GM19239 (cell line): ENCODE results near the gene UTS2R.
"Not testable (repeated sequence)": the region's sequence is repeated elsewhere in the genome, so short reads cannot be mapped to it uniquely, and the experiment has no call there.

Experiments used
- DNase-seq: peaks from one replicate; pipeline ENCODE4 v3.0.0; 2011; ENCODE audit warnings: low spot score; ENCODE audit not compliant: insufficient read length
- FAIRE-seq: peaks from 2 replicates; lab custom pipeline; 2011; peaks lifted over from hg19 to GRCh38; lab: Jason Lieb, UNC

The UTS2R gene

DNA sequence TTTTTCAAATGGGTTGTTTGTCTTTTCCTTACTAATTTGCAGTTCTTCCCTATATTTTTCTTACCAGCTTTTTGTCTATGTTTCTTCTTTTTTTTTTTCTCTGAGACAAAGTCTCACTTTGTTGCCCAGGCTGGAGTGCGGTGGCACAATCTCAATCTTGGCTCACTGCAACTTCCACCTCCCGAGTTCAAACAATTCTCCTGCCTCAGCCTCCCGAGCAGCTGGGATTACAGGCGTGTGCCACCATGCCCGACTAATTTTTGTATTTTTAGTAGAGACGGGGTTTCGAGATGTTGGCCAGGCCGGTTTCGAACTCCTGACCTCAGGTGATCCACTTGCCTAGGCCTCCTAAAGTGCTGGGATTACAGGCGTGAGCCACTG lies 1.5 kb downstream of the UTS2R start:
- FAIRE-seq, DNase-seq: not testable (repeated sequence)

DNA sequence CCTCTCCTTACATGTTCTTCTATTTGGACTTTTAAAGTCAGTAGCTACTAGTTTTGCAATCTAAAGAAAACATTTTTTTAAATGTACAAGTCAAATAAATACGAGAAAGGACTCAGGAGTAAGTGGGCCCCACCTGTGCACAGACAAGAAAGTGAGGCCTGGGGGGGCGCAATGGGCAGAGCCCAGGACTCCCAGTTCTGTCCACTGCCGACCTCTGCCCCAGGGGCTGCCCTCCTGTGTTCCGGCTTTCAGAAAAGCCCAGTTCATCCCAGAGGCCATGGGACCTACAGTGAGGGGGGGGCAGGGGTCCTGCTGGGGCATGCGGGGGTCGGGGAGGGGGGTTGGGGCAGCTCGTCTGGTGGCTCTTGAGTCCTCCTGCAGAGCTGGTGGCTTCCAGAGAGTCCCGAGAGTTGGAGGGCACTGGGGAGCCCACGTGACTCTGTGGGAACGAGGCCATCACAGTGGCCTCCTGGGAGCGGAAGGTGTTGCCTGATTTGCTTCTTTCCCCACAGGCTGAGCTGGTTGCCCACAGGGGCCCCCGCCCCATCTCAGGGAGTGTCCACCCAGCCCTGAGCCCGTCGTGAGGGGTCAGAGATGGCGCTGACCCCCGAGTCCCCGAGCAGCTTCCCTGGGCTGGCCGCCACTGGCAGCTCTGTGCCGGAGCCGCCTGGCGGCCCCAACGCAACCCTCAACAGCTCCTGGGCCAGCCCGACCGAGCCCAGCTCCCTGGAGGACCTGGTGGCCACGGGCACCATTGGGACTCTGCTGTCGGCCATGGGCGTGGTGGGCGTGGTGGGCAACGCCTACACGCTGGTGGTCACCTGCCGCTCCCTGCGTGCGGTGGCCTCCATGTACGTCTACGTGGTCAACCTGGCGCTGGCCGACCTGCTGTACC lies 2.4 kb downstream of the UTS2R start:
- FAIRE-seq (no peak), DNase-seq (no peak)

DNA sequence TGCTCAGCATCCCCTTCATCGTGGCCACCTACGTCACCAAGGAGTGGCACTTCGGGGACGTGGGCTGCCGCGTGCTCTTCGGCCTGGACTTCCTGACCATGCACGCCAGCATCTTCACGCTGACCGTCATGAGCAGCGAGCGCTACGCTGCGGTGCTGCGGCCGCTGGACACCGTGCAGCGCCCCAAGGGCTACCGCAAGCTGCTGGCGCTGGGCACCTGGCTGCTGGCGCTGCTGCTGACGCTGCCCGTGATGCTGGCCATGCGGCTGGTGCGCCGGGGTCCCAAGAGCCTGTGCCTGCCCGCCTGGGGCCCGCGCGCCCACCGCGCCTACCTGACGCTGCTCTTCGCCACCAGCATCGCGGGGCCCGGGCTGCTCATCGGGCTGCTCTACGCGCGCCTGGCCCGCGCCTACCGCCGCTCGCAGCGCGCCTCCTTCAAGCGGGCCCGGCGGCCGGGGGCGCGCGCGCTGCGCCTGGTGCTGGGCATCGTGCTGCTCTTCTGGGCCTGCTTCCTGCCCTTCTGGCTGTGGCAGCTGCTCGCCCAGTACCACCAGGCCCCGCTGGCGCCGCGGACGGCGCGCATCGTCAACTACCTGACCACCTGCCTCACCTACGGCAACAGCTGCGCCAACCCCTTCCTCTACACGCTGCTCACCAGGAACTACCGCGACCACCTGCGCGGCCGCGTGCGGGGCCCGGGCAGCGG lies 3.2 kb downstream of the UTS2R start:
- FAIRE-seq (no peak), DNase-seq (no peak)

DNA sequence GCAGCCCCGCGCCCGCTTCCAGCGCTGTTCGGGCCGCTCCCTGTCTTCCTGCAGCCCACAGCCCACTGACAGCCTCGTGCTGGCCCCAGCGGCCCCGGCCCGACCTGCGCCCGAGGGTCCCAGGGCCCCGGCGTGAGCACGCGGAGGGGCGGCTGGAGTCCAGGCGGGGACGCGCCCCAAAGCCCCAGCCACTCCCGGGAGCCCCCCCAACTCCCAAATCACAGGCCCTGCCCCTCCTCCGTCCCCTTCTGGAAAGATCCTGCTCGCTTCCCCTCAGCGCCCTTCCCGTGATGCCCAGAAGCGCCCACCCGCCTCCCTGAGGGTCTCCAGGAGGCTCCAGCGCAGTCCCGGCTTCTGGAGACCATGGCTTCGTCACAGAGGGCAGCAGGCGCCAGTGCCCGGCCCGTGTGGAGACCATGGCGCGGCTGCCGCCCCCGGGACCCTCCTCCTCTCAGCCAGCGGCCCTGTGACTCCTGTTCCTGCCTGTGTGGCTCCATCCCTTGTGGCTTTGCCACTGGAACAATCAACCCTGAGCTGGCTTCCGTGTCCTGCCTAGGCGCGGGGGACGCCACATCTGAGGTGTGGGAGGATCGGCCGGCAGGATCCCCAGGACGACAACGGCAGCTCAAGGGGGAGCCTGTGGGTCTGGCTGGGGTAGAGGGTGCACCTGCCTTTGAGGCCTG lies 3.9 kb downstream of the UTS2R start:
- no peak for DNase-seq
- FAIRE-seq, result no peak

DNA sequence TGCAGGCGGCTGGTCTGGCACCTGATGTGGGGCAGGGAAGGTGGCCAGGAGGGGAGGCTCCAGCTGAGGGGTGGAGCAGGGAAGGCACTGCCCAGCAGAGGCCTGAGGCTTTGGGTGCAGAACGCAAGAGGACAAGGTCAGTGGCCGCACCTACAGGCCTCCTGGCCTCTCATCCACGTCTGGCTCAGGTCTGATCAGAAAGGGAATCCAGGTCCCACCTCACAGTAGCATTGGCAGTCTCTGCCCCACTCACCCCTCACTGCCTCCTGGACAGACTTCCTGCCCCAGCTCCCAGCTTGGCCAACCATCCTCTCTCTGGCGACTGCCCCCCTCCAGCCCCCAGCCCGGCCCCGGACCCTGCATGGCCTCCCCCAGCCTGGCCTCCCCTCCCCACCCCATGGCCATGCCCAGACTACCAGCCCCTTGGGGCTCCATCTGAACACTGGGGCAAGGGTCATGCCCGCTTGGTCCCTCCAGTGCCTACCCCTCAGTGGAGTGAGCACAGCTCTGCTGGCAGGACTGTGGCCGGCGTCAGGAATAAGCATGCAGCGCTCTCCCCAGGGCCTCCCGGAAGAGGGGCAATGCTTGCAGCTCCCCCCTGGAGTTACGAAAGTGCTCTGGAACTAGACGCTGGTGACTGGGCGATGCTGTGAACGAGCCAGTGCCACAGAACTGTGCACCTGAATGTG lies 4.6 kb downstream of the UTS2R start:
- no peak for FAIRE-seq
- DNase-seq, result no peak

DNA sequence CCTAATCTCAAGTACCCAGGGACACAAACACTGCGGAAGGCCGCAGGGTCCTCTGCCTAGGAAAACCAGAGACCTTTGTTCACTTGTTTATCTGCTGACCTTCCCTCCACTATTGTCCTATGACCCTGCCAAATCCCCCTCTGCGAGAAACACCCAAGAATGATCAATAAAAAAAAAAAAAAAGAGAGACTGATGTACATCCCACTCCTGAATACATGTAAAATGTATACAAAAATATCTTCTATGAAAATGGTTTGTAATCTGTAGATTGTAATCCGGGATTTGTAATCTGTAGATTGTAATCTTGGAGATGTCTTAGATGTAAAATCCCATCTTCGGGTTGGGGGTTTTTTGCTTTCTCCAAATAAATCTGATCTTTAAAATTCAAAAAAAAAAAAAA lies 5.7 kb downstream of the UTS2R start:
- DNase-seq, FAIRE-seq: not testable (repeated sequence)

DNA sequence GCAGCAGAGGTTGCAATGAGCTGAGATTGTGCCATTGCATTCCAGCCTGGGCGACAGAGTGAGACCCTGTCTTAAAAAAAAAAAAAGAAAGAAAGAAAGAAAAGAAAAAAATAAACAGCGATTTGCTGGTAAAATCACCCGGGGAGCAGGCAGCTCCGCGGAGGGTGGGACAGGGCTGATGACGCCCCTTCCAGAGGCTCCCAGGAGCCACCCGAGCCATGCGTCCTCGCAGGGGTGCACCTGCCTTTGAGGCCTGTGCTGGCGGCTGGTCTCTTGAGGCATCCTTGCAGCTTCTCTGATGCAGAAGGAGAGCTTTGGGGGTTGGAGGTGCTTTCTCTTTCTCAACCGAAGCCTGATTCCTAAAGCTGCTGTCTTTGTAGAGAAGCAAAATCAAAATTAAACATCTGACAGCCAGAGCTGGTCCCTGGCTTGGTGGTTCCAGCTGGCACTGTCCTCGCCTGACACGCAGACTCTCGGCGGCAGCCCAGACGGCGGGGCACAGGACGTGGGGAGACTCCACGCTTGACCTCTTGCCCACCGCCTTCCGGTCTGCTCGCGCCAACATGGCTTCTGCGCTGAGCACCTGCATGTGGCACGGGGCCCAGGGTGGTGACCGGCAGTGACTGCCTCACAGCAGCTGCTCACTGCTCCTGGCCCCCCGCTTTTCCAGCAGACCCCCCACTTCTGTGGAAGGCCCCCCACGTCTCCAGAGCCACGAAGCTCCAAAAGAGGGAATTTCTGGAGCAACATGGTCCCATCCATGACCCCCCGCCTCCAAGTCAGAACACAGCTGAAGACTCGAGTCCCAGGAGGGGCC lies 6.6 kb downstream of the UTS2R start:
- FAIRE-seq, result no peak
- DNase-seq, result no peak

DNA sequence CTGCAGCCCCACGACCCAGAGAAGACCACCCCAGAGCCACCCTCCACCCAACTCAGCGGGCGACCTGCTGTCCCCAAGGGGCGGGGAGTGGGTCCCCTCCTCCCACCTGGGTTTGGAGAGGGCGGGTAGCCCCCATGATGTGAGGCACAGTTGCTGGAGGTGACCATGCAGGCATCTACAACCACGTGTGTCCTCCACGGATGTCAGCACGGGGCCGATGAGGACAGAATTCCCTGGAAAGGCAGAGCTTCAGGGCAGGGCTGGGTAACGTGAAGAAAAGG lies 7.1 kb downstream of the UTS2R start:
- DNase-seq, result no peak

DNA sequence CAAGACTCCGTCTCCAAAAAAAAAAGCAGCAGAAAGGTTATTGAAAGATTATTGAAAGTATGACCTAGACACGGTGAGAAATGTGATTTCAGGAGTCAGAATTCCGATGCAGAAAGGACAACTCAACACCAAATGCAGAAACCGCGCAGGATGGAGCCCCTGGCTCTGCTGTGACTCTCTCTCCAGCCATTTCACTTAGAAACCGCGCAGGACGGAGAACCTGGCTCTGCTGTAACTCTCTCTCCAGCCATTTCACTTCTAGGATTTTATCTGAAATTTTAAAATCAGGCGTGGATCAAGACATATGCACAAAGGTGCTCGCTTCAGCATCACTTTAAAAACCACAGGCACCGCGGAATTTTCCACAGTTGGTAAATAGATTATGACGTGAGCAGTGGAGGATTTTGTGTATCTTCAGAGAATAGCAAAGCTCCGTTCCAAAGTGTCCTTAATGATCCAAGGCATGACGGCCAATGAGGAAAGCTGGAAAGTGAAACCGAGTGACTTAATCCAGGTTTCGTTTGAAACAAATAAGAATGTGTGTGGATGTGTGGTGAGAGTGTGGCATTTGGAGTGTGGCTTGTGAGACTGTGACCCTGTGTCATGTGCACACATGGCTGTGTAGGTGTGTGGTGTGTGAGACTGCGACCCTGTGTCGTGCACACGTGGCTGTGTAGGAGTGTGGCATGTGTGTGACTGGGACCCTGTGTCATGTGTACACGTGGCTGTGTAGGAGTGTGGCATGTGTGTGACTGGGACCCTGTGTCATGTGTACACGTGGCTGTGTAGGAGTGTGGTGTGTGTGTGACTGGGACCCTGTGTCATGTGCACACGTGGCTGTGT lies 9.5 kb downstream of the UTS2R start:
- DNase-seq, result no peak
- no peak for FAIRE-seq

More for the DNA sequence above, 7.1 kb downstream of the UTS2R start:
- FAIRE-seq, result no peak

DNA sequence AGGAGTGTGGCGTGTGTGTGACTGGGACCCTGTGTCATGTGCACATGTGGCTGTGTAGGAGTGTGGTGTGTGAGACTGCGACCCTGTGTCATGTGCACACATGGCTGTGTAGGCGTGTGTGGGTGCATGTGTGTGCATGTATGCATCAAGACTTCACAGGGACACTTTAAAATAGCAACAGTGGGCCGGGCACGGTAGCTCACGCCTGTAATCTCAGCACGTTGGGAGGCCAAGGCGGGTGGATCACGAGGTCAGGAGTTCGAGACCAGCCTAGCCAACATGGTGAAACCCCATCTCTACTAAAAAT lies 10.1 kb downstream of the UTS2R start:
- FAIRE-seq, result not testable (repeated sequence)

DNA sequence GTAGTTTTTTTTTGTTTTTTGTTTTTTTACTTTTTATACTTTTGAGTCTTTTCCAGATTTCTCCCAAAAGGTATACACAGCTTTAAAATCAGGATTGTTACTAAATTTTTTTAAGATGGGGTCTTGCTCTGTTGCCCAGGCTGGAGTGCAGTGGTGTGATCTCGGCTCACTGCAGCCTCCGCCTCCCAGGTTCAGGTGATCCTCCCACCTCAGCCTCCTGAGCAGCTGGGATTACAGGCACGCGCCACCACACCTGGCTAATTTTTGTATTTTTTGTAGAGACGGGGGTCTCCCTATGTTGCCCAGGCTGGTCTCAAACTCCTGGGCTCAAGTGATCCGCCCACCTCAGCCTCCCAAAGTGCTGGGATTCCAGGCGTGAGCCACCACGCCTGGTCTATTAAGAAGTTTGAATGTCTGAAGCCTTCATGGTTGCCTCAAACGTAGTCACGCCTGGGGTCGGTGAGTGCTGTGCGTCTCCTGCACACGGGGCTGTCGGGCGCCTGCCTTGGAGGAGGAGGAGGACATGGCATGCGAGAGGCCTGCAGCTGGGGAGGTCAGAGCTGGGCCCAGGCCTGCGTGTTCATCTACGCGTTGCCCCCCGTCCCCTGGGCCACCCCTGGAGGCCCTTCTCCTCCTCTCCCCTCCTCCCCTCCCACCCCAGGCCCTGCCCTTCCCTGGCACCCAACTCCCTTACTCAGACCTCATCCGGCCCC lies 10.8 kb downstream of the UTS2R start:
- not testable (repeated sequence) for FAIRE-seq, DNase-seq

More for the DNA sequence above, 10.1 kb downstream of the UTS2R start:
- not testable (repeated sequence) for DNase-seq

DNA sequence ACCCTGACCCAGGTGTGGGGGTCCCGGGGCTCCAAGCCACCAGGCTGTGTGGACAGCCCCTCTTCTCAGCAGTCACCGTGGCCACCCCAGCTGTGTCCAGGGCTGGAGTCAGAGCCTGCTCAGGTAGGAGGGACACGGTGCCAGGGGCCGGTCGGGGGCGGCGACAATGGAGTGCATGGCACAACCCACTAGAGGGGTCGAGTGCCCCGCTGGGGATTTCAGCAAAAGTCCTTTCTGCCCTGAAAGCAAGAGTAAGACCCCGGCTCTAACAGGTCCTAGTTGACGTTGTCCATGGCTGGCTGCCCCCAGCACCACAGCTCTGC lies 11.3 kb downstream of the UTS2R start:
- DNase-seq (no peak), FAIRE-seq (no peak)

DNA sequence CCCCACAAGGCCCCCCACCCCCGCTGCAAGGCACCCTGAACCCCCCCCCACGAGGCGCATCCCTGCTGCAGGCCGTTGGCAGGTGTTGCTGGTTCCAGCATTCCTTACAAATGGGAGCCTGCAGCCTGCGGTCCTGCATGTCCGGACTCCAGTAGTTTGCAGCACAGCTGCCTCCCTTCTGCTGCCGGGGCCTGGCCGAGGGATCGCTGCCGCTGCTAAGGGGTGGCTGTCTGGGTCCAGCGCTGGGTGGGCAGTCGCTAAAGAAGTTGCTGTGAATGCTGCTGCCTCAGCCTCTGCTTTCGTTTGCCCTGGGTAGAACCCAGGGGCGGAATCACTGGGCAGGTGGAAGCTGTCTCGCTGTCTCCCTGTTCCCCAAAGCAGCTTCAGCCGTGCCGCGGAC lies 11.8 kb downstream of the UTS2R start:
- FAIRE-seq (no peak), DNase-seq (no peak)

DNA sequence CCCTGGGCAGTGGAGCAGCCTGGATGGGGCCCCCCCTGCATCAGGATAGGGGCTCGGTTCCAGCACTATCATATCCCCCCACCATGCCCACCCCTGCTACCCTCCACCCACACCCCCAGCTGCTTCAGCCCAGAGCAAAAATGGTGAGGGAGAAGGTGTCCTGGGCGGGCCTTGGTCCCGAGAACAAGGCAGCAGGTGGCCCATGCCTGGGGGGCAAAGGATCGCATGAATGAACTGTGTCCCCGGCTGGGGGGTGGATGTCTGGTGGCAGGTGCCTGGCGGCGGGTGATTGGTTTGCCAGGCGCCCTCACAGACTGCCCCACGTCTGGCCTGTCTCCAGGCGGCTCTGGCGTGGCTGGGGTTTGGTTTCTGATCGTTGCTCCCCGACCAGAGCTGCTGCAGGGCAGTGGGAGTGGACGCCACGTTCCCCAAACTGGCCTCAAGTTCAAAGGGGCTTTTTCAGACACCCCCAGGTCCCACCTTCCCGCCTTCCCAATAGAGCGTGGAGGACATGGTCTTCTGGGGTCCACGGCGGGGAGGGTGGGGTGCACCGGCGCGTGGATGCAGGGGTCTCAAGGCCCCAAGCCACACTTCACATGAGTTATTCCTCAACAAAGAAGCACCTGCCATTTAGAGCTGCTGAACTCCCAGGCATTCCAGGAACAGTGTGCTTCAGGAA lies 12.6 kb downstream of the UTS2R start:
- no peak for FAIRE-seq
- DNase-seq, result no peak

DNA sequence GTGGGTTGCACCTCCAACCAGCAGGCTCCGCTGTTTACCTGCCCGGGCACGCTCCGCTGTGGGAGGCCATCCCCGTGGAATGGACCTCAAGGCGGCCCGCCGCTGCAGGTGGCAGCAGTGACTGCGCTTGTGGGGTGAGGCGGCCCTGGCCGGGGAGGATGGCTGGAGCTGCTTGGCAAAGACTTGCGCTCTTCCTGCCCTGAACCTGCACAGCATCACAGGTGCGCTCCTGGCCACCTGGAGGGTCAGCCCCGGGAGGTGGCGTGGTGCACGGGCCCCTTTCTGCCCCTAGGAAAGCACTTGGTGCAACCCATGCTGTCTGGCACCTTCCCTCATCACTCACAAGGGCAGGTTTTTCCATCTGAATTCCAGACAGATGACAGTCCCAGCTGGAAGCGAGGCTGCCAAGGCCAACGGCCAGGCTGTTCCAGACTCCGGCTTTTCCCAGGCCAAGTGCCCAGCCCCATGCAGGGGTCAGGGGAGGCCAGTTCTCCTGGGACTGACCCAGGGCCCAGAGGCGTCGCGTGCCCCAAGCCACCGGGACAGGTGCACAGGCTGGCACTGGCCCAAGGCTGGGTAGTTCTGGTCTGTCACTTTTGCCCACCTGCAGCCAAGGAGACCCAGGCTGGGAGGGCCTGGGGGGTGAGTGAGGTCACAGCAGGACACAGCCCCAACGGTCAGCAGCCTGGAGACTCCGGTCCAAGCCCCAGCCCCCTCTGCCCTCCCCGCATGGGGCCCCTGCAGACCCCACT lies 13.3 kb downstream of the UTS2R start:
- DNase-seq, result no peak
- no peak for FAIRE-seq

DNA sequence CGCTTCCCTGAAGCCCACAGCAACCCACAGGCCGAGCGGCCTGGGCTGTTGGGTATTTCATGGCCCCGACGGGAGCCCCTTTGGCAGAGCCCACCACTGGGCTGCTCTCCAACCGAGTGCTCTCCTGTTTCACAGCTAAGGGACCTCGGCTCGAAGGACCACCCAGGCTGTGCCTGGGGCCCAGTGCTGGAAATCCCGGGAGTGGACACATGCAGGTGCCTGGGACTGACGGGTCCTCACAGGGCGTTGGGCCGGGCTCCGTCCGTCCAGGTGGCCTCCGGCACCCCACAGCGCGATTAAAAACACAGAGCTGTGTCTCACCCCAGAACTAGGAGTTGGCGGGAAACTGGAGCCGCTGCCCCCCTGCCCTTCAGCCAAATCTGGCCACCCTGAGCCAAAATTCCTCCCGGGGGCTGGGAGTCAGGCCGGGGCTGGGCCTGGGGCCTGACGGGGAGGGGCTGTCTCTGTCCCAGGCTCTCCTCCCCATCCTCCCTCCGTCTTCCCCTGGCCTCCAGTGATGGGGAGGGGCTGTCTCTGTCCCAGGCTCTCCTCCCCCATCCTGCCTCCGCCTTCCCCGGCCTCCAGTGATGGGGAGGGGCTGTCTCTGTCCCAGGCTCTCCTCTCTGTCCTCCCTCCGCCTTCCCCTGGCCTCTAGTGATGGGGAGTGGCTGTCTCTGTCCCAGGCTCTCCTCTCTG lies 14.1 kb downstream of the UTS2R start:
- FAIRE-seq (no peak), DNase-seq (no peak)
